Measurements from ENCODE around the gene GAS2.

GRCh38 chr11:22725079-22725478 is 58.7 kb downstream of the GAS2 start:
- no peak for TF ChIP-seq CTCF (IDR thresholded peaks at IDR 0.05)
- no peak for TF ChIP-seq POLR2A (IDR thresholded peaks at IDR 0.05)
- TF ChIP-seq POLR2AphosphoS5 (IDR thresholded peaks at IDR 0.05), result no peak
- TF ChIP-seq EP300 (IDR thresholded peaks at IDR 0.05), result no peak
